Stimulated activated CD8-positive, alpha-beta memory T cell treated with anti-CD3 and anti-CD28 coated beads, Interleukin-12 subunit alpha, Interleukin-12 subunit beta, amount 100 ng/mL, for 24 hours (primary cell): ENCODE data around the gene ZNF865.

Source experiments
- DNase-seq: peaks from one replicate; pipeline ENCODE4 v3.0.0-alpha.2; 2020; ENCODE audit errors: extremely low read depth

Gene ZNF865

DNA sequence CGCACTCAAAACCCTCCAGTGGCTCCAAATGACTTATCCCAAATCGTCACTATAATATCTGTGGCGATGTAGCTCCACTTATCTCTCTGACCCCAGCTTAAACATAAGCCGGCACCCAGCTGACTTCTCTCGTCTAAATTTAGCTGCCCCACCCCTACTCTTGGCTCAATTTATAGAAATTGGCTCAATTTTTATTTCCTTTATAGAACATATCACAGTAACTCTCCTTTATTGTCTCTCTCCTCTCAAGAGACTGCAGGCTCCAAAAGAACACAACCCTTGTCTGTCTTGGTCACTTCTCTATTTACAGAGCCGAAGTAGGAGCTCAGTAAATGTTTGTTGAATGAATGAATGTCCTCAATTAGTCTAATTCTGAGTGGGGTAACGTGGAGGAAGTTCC, 18.1 kb downstream of the ZNF865 start:
- no peak for DNase-seq

DNA sequence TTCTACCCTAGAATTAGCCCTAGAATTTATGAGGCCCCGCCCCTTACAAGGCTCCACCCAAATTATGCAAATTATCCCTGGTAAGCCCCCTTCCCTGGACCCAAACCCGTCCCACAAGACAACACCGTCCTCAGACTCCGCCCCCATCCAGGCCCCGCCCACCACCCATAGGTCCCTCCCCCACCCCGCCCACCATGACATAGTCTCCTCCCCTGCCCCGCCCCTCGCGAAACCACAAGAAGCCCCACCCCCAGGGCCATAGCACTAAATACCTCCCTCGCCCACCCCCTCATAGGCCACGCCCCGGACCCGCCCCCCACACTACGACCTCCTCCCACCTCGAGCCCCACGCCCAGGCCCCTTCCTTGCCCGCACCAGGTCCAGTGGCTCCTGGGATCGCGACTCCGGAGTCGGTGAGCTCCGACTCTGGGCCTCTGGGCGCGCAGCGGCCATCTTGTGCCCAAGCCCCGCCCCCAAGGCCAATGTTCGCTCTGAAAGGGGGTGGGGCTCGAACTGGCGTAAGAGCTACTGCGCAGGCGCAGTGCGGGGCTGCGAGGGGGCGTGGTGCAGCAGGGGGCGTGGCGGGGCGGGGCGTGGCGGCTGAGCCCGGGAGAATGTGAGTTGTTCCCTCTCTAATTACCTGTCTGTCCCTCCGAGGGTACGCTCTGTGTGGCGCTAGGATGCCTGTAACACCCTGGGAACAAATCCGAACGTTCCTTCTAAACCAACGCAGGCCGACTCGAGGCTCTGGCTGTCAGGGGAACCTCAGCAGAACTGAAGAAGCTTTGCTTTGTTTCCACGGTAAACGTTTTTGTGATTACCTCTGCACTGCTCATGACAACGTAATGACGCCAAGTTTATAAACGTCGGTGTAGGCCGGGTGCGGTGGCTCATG, 18.9 kb downstream of the ZNF865 start, which contains the start of gene ZNF784:
Gene ZNF784 (minus strand): TSS at position 458 of the 895 bp plus-strand sequence. CDS start 5 bp downstream, at position 453.
- peak; percentile 86 for DNase-seq

DNA sequence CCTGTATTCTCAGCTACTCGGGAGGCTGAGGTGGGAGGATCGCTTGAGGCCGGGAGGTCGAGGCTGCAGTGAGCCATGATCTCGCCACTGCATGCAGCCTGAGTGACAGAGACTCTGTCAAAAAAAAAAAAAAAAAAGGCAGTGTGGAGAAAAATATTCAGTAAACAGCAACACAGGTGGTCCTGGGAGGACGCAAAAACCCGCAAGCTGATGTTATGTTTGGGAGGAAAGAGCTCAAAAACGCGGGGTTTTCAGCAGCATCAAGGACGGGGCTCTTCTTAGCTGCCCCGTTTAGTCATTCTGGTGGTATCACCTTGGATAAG, 19.5 kb downstream of the ZNF865 start:
- DNase-seq, result no peak

DNA sequence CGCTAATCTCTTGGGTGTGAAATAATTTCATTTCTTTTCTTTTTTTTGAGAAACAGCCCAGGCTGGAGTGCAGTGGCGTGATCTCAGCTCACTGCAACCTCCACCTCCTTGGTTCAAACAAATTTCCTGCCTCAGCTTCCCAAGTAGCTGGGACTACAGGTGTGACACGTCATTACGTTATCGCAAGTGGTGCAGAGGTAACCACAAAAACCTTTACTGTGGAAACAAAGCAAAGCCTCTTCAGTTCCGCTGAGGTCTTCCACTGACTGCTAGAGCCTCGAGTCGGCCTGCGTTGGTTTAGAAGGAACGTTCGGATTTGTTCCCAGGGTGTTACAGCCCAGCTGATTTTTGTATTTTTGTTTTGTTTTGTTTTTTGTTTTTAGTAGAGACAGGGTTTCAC, 20.9 kb downstream of the ZNF865 start:
- DNase-seq, result no peak

DNA sequence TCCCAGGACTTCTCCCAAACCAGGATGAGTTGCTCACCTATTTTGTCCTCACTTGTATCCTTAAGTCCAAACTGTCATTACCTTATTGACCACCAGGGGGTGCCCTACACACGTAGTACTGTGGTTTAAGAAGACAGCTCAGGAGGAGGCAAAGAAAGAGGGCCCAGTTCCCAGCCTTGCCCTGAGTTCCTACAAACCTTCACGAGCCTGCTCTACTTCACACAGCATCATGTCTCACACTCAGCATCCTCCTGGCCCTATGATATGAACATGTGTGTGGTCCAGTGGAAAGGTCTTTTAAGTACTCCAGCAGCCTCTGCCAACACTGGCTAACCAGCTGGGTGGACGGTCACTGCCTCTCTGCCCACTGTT, 27.0 kb downstream of the ZNF865 start:
- peak; percentile 74 for DNase-seq

GRCh38 chr19:55633861-55634260, 28.4 kb downstream of the ZNF865 start:
- no peak for DNase-seq

- no peak for DNase-seq
Observed at GRCh38 chr19:55635334-55635717, 29.9 kb downstream of the ZNF865 start.

DNA sequence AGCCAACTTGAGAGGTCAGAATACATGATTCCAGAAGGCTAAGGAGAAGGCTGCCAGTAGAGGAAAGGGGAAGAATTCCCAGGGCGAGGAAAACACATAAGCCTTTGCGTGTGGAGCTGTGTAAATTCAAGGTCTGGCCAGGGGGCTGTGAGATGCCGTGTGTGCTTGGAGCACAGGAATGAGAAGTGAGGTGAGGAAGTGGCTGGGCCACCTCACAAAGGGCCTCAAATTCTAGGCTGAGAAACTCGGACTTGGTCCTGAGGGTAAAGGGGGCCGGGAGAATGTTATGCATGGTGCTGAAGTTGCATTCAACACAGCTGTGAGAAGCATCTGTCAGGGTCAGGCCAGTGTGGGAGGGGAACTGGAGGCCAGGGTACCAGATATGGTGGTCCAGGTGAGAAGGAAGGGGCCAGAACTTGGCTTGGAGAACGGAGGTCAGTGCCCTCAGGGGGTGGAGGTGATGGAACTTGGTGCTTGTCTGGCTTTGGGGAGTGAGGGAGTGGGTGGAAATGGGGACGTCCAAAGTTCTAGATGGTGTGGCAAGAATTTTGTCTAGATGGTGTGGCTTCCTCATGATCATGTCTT, 30.5 kb downstream of the ZNF865 start:
- DNase-seq, result no peak

- no peak for DNase-seq
Observed at GRCh38 chr19:55636723-55637122, 31.3 kb downstream of the ZNF865 start.

GRCh38 chr19:55637534-55637933, 32.1 kb downstream of the ZNF865 start:
- DNase-seq, result no peak

DNA sequence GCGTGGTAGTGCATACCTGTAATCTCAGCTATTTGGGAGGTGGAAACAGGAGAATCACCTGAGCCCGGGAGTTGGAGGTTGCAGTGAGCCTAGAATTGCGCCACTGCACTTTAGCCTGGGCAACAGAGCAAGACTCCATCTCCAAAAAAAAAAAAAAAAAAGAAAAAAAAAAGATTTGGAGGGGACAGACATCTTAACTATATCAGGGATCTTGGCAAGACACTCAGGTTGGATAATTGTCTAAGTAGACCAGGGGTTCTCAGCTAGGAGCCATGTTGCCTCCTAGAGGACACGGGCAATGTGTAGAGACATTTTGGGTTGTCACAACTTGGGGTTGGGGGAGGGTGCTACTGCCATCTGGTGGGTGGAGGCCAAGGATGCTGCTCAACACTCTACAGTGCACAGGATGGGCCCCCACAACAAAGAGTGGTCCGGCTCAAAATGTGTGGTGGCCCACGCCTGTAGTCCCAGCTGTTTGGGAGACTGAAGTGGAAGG, 33.5 kb downstream of the ZNF865 start:
- DNase-seq, result no peak

DNA sequence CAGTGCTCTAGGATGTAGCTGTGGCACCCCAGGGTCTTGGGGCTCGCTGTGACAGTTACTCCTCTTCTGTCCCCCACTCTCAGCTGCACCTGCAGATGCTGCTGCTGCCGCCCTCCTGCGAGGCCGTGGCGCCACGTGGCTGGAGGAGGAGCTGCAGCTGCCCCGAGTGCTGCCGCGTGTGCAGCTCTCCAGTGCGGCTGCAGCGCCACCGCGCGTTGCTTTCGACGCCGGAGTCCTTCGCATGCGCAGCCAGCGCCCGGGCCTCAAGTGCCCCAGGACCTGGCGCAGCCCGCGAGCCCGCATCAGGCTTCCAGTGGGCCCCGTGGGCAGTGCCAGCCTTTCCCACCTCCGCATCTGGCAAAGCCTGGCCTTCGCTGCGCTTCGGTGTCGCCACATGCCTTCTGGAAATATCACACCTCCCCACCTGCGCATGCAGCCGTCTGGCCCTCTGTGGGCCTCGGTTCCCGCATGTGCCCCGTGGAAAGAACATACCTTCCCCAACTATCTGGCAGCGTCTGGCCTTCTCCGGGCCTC, 34.7 kb downstream of the ZNF865 start:
- DNase-seq, result no peak

GRCh38 chr19:55640577-55641425, 35.4 kb downstream of the ZNF865 start, which contains the start of gene ZNF580:
Gene ZNF580, plus strand, starts transcription at chr19:55641002. Its CDS starts 1,507 bp downstream, at chr19:55642509.
- no peak for DNase-seq

DNA sequence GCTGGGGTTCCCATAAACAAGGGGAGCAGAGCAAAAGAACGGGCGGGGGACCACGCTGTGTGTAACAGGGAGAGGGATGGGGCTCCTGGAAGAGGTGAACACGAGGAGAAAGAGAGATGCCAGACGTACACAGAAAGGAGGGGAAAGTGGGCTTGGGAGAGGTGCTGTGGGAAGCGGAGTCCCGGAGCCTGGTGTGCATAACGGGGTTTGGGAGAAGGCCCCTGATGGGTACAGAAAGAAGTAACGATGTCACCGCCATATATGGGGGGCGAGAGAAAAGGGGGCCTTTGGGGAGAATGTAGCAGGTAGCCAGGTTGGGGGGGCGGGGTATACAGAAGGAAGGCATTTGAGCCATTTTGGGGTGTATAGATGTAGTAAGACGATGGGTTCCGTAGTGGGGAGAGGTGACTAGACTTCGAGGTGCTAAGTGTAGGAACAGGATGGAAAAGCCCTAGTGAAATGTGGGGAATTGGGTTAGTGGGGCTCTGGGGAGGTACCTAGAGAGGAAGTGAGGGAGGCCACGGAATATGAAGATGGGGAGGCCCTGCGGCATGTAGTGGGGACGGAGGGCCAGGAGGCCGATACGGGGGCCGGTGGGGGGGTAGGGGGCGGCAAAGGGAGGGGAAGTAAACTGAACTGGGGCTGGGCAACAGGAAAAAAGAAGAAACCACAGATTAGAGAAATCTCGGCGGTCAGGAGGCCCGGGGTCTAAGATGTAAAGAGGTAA, 36.1 kb downstream of the ZNF865 start:
- no peak for DNase-seq

- DNase-seq, result no peak
Observed at GRCh38 chr19:55642153-55643002, 36.9 kb downstream of the ZNF865 start.

DNA sequence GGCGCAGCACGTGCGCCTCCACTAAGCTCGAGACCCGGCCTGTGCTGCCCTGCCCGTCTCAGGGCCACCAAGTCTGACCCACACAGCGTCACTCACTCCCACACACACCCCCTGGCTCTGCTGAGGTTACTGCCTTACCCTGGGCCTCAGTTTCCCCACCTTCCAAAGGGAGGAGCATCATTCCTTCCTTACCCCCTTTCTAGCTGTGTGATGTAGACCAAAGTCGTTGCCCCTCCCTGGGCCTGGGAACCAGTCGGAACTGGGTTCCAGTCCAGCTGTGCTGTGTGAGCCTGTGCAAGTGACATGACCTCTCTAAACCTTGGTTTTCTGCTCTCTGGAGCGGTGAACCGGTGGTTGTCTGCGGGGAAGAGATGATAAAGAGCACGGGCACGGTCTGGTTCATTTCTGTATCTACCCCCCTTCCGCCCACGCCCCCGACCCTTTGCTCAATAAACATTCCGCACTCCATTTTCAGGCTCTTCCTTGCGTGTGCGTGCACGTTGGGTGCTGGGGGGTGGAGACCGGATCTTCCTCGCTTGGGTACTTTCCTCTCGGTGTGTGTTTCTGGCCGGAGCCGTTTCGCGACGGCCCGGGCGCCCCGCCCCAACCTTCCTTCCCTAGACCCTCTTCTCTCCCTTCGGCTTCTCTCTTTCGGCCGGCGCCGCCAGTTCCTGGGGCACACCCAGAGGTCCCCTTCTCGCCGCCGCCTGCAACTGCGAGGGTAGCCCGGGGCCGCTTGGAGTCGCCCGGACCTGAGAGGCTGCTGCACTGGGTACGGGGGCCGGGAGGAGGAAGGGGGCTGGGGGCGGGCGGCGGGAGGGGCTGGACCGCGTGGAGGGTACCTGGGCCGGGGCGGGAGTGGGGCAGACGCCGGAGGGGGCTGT, 37.8 kb downstream of the ZNF865 start, which contains the start of gene ZNF581:
Gene ZNF581 (plus strand): TSS at position 647 of the 884 bp plus-strand sequence. CDS start 923 bp downstream, outside the sequence.
- peak; percentile 63 for DNase-seq

DNA sequence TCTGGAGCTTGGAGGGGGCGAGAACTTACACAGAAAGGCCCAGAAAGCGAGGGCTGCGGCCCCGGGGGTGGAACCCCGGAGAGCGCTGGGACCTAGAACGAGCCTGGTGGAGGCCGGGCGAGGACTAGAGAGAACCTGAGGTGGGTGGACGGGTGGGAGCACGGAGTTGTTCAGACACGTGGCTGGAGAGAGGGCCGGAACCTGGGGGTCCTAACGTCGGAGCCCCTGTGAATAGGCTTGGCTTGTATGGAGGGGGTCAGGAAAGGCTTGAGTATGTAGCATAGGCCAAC, 38.4 kb downstream of the ZNF865 start:
- DNase-seq, result no peak

DNA sequence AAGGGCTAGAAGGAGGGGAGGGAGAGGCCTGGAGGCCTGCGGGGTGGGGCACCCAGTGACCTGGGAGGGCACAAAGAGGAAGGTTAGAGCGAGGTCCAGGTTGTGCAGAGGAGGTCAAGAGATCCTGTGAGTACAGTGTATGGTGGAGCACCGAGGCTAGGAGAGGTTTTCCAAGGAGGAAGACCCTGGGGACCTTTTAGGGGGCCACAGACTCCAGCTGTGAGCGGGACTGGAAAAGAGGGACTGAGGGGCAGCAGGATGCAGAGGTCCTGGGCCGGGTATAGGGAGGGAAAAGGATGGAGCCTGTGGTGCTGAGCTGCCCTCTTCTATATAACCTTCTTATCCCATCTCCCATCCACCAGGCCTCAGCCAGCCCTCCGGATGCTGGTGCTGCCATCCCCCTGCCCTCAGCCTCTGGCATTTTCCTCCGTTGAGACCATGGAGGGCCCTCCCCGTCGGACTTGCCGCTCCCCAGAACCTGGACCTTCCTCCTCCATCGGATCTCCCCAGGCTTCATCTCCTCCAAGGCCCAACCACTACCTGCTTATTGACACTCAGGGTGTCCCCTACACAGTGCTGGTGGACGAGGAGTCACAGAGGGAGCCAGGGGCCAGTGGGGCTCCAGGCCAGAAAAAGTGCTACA, 38.9 kb downstream of the ZNF865 start:
- no peak for DNase-seq
